ENCODE measurements around the gene LRRN1.

GRCh38 chr3:3893590-3893989, 94.4 kb downstream of the LRRN1 start:
- TF ChIP-seq, protein P1, sequence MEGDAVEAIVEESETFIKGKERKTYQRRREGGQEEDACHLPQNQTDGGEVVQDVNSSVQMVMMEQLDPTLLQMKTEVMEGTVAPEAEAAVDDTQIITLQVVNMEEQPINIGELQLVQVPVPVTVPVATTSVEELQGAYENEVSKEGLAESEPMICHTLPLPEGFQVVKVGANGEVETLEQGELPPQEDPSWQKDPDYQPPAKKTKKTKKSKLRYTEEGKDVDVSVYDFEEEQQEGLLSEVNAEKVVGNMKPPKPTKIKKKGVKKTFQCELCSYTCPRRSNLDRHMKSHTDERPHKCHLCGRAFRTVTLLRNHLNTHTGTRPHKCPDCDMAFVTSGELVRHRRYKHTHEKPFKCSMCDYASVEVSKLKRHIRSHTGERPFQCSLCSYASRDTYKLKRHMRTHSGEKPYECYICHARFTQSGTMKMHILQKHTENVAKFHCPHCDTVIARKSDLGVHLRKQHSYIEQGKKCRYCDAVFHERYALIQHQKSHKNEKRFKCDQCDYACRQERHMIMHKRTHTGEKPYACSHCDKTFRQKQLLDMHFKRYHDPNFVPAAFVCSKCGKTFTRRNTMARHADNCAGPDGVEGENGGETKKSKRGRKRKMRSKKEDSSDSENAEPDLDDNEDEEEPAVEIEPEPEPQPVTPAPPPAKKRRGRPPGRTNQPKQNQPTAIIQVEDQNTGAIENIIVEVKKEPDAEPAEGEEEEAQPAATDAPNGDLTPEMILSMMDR (IDR thresholded peaks at IDR 0.05; ENCODE audit: low read depth, low read length): no peak
- no peak for TF ChIP-seq EZH2phosphoT487 (IDR thresholded peaks at IDR 0.05; ENCODE audit: low read depth)
